ENCODE measurements around the gene PTX4.

The PTX4 gene

GRCh38 chr16:1489077-1489476 is 333 bp upstream of the PTX4 start:
- TF ChIP-seq EZH2 (IDR thresholded peaks at IDR 0.05; ENCODE audit: borderline replicate concordance, low read depth, low read length, severe bottlenecking) (no peak), CTCF (IDR thresholded peaks at IDR 0.05; ENCODE audit: borderline replicate concordance, extremely low read depth, low read length, poor library complexity, severe bottlenecking) (no peak)
- no peak overlapping the region for H3K4me3 ChIP-seq (ENCODE audit: low read depth in 1 of 2, low read length in 2 of 2)
- no peaks in the 10 kb centered on the region for H3K9me3 ChIP-seq (ENCODE audit: insufficient read depth, low read length, severe bottlenecking)
- H3K79me2 ChIP-seq (ENCODE audit: insufficient read depth, low read length): peaks cover 8% of the 10 kb centered on the region
- no peaks in the 10 kb centered on the region; the same call in 1 of the 2 replicates for H4K20me1 ChIP-seq (ENCODE audit: insufficient read depth, low read length)
- H3K4me1 ChIP-seq (ENCODE audit: insufficient read depth, low read length): peaks cover 14% of the 10 kb centered on the region
- no peak for ATAC-seq (ENCODE audit: insufficient read depth, low read depth)
- no peak overlapping the region for H3K27ac ChIP-seq (ENCODE audit: low read length)
- H3K9ac ChIP-seq (ENCODE audit: low read depth, low read length): no peak overlapping the region
- no peak for DNase-seq
- no peak overlapping the region for H3K4me2 ChIP-seq (ENCODE audit: insufficient read depth, low read length)
- H2AFZ ChIP-seq (ENCODE audit: low read depth, low read length): no peak overlapping the region
- peaks cover 4% of the 10 kb centered on the region; the same call in 1 of the 2 replicates for H3K36me3 ChIP-seq (ENCODE audit: insufficient read depth, low read length)
- H3K27me3 ChIP-seq (ENCODE audit: insufficient read depth, low read length, poor library complexity): no peaks in the 10 kb centered on the region

DNA sequence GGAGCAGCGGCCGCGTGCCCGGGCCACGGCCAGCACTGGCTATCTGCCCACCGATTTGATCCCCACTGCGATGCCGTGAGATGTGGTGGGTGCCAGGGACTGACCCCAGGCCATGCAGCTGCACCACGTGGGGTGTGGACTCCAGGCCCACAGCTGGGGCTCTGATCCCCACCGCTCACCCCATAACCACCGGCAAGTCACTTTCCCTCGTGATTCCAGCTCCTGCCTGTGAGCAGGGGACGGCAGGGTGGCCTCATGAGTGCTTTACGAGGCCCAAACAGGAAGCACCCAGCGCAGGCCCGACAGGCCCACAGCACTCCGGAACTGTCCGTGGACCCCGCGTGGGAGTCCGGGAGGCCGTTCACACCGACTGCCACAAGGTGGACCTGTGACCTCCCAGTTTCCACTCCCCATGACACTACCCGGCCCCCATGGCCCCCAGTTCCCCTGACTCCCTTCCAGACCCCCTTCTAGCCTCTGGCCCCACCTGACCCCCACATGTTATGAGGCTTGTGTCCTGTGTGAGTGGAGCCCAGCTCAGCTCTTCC is 616 bp downstream of the PTX4 start:
- H3K36me3 ChIP-seq (ENCODE audit: insufficient read depth, low read length): no peaks in the 10 kb centered on the region
- H3K79me2 ChIP-seq (ENCODE audit: insufficient read depth, low read length): no peaks in the 10 kb centered on the region; the same call in 1 of the 2 replicates
- H3K4me2 ChIP-seq (ENCODE audit: insufficient read depth, low read length): no peak overlapping the region
- ATAC-seq (ENCODE audit: insufficient read depth, low read depth) (no peak), DNase-seq (no peak)
- no peak overlapping the region for H2AFZ ChIP-seq (ENCODE audit: low read depth, low read length)
- no peaks in the 10 kb centered on the region for H4K20me1 ChIP-seq (ENCODE audit: insufficient read depth, low read length)
- H3K4me1 ChIP-seq (ENCODE audit: insufficient read depth, low read length): peaks cover 10% of the 10 kb centered on the region
- TF ChIP-seq CTCF (IDR thresholded peaks at IDR 0.05; ENCODE audit: borderline replicate concordance, extremely low read depth, low read length, poor library complexity, severe bottlenecking) (no peak), EZH2 (IDR thresholded peaks at IDR 0.05; ENCODE audit: borderline replicate concordance, low read depth, low read length, severe bottlenecking) (no peak)
- H3K9ac ChIP-seq (ENCODE audit: low read depth, low read length): no peak overlapping the region
- H3K27ac ChIP-seq (ENCODE audit: low read length): no peak overlapping the region
- H3K9me3 ChIP-seq (ENCODE audit: insufficient read depth, low read length, severe bottlenecking): no peaks in the 10 kb centered on the region
- H3K27me3 ChIP-seq (ENCODE audit: insufficient read depth, low read length, poor library complexity): no peaks in the 10 kb centered on the region
- no peak overlapping the region for H3K4me3 ChIP-seq (ENCODE audit: low read depth in 1 of 2, low read length in 2 of 2)

- Histone ChIP-seq H3K79me2 (ENCODE audit: insufficient read depth, low read length) (no peaks in the 10 kb centered on the region; the same call in 1 of the 2 replicates), H3K4me2 (ENCODE audit: insufficient read depth, low read length) (no peak overlapping the region), H4K20me1 (ENCODE audit: insufficient read depth, low read length) (no peaks in the 10 kb centered on the region), H2AFZ (ENCODE audit: low read depth, low read length) (no peak overlapping the region), H3K27ac (ENCODE audit: low read length) (no peak overlapping the region), H3K27me3 (ENCODE audit: insufficient read depth, low read length, poor library complexity) (no peaks in the 10 kb centered on the region), H3K4me3 (ENCODE audit: low read depth in 1 of 2, low read length in 2 of 2) (no peak overlapping the region), H3K9me3 (ENCODE audit: insufficient read depth, low read length, severe bottlenecking) (no peaks in the 10 kb centered on the region), H3K9ac (ENCODE audit: low read depth, low read length) (no peak overlapping the region), H3K36me3 (ENCODE audit: insufficient read depth, low read length) (no peaks in the 10 kb centered on the region), H3K4me1 (ENCODE audit: insufficient read depth, low read length) (peaks cover 5% of the 10 kb centered on the region)
- ATAC-seq (ENCODE audit: insufficient read depth, low read depth) (no peak), DNase-seq (no peak)
- TF ChIP-seq CTCF (IDR thresholded peaks at IDR 0.05; ENCODE audit: borderline replicate concordance, extremely low read depth, low read length, poor library complexity, severe bottlenecking) (no peak), EZH2 (IDR thresholded peaks at IDR 0.05; ENCODE audit: borderline replicate concordance, low read depth, low read length, severe bottlenecking) (no peak)
Observed at GRCh38 chr16:1487395-1488053, 1.2 kb downstream of the PTX4 start.

Data from DND-41 (cell line).